Sigmoid colon (tissue), 7 donors: ENCODE data around the gene CFAP61. TPM values are rescaled to one million over a fixed set of nuclear protein-coding genes. Genes with fewer than 3 reads are reported as not detected.

Experiments
- DNase-seq: peaks from one replicate; pipeline ENCODE4 v3.0.0-alpha.2; 2019
- H3K27ac ChIP-seq, 4 donors: fragments of 200-600 bp; sonication (generic); one replicate each; pipeline ENCODE4 v1.5.1; 2016 to 2019; ENCODE audit warnings: mild to moderate bottlenecking in 1 of 4
- H3K27me3 ChIP-seq, 3 donors: fragments of 200-600 bp; sonication (generic); one replicate each; pipeline ENCODE4 v1.5.1; 2019; ENCODE audit warnings: mild to moderate bottlenecking in 1 of 3
- H3K36me3 ChIP-seq, 4 donors: fragments of 200-600 bp; sonication (generic); one replicate each; pipeline ENCODE4 v1.5.1; 2016 to 2019
- H3K4me1 ChIP-seq, 4 donors: fragments of 200-600 bp; sonication (generic); one replicate each; pipeline ENCODE4 v1.5.1; 2017 to 2019
- H3K4me3 ChIP-seq, 4 donors: fragments of 200-600 bp; sonication (generic); one replicate each; pipeline ENCODE4 v1.5.1; 2017 to 2019; ENCODE audit warnings: mild to moderate bottlenecking in 2 of 4, moderate library complexity in 1 of 4
- H3K9me3 ChIP-seq, 4 donors: fragments of 200-600 bp in 3 of 4; sonication (generic) in 3 of 4; one replicate each; pipeline versions ENCODE4 v1.5.1 to v1.6.1; 2013 to 2019
- CTCF ChIP-seq, 4 experiments: fragments of 450-650 bp in 3 of 4; fragments of 200-600 bp in 1 of 4; IDR thresholded peaks; one replicate each; pipeline ENCODE4 v1.5.1; 2016 to 2019; ENCODE audit warnings: antibody characterized with exemption in 4 of 4, mild to moderate bottlenecking in 3 of 4, moderate library complexity in 2 of 4
- EP300 ChIP-seq, 4 donors: sonication (generic); formaldehyde crosslinking; IDR thresholded peaks; one replicate each; pipeline ENCODE4 v1.6.1; 2017; ENCODE audit warnings: antibody characterized with exemption in 4 of 4
- POLR2A ChIP-seq, 2 donors: fragments of 450-650 bp; IDR thresholded peaks; one replicate each; pipeline ENCODE4 v1.6.1; 2016; ENCODE audit warnings: antibody characterized with exemption in 2 of 2, mild to moderate bottlenecking in 2 of 2, moderate library complexity in 2 of 2
- POLR2AphosphoS5 ChIP-seq, 4 donors: sonication (generic); formaldehyde crosslinking; IDR thresholded peaks; one replicate each; pipeline ENCODE4 v1.6.1; 2017; ENCODE audit warnings: antibody characterized with exemption in 4 of 4
- WGBS, 2 donors: extraction: QIAGEN DNeasy Blood & Tissue Kit; methylation state at CpG; one replicate each; pipeline ENCODE4 v1.1.7; 2013; 5-methylcytosine and 5-hydroxymethylcytosine counted together
- intact Hi-C: fragments of 100-400 bp; cut with DNase I; formaldehyde crosslinking; loops from one replicate; pipeline ENCODE4 v1.15.1; 2023
- polyA plus RNA-seq, 3 donors: library from polyadenylated mRNA; stranded (reverse); fragments of 200-250 nt; gene quantifications; one replicate each; pipeline ENCODE4 v1.2.3, GENCODE V29; 2013
- total RNA-seq, 4 donors: library from RNA; depleted of rRNA; stranded (reverse); fragments of >200 nt; gene quantifications; one replicate each; pipeline ENCODE4 v1.1.0, GENCODE V29; 2016
- donor health status: healthy with polysubstance abuse.
- donor health status: Bipolar disorder and iron deficiency.
- donor health status: healthy.

Gene CFAP61
- total and polyA plus RNA-seq, 7 donors, result 0.15 to 2.0 (median 0.44) TPM; not detected in 3

- H3K4me3 ChIP-seq, result no peak overlapping the region
- H3K36me3 ChIP-seq, result no peaks in the 10 kb centered on the region
- TF ChIP-seq EP300 (IDR thresholded peaks at IDR 0.05), result no peak
- TF ChIP-seq POLR2AphosphoS5 (IDR thresholded peaks at IDR 0.05), result no peak
- no peak for TF ChIP-seq POLR2A (IDR thresholded peaks at IDR 0.05)
- no peak for TF ChIP-seq CTCF (IDR thresholded peaks at IDR 0.05)
- 79 to 82% methylated on average over 8 of the region's 8 CpGs for WGBS, 2 donors
- DNase-seq, result no peak
- H3K27me3 ChIP-seq, result peaks cover 0 to 15% (median 0%) of the 10 kb centered on the region in 3 donors
- no peak overlapping the region for H3K27ac ChIP-seq
- no peaks in the 10 kb centered on the region for H3K9me3 ChIP-seq
- no peaks in the 10 kb centered on the region for H3K4me1 ChIP-seq
- intact Hi-C loops, result no loop called here
These were observed 150.4 kb downstream of the CFAP61 start for GRCh38 chr20:20202768-20203167.

- WGBS, 2 donors, result 86 to 89% methylated on average over 2 of the region's 2 CpGs
- H3K4me3 ChIP-seq, result no peak overlapping the region
- DNase-seq, result no peak
- intact Hi-C loops, result no loop called here
- no peaks in the 10 kb centered on the region for H3K4me1 ChIP-seq
- H3K9me3 ChIP-seq, result no peaks in the 10 kb centered on the region
- TF ChIP-seq POLR2AphosphoS5 (IDR thresholded peaks at IDR 0.05), result no peak
- no peak for TF ChIP-seq EP300 (IDR thresholded peaks at IDR 0.05)
- no peak for TF ChIP-seq CTCF (IDR thresholded peaks at IDR 0.05)
- no peak for TF ChIP-seq POLR2A (IDR thresholded peaks at IDR 0.05)
- H3K36me3 ChIP-seq, result no peaks in the 10 kb centered on the region
- H3K27me3 ChIP-seq, result peaks cover 0 to 15% (median 0%) of the 10 kb centered on the region in 3 donors
- no peak overlapping the region for H3K27ac ChIP-seq
These were observed 151.5 kb downstream of the CFAP61 start for GRCh38 chr20:20203784-20204183.

GRCh38 chr20:20204256-20204655 is 151.9 kb downstream of the CFAP61 start:
- TF ChIP-seq CTCF (IDR thresholded peaks at IDR 0.05) (no peak), POLR2A (IDR thresholded peaks at IDR 0.05) (no peak), POLR2AphosphoS5 (IDR thresholded peaks at IDR 0.05) (no peak), EP300 (IDR thresholded peaks at IDR 0.05) (no peak)

GRCh38 chr20:20205141-20205861 is 153.0 kb downstream of the CFAP61 start:
- intact Hi-C loops, result no loop called here
- no peak for DNase-seq
- TF ChIP-seq EP300 (IDR thresholded peaks at IDR 0.05), result no peak
- TF ChIP-seq POLR2AphosphoS5 (IDR thresholded peaks at IDR 0.05), result no peak

More at GRCh38 chr20:20204256-20204655, 151.9 kb downstream of the CFAP61 start:
- no peaks in the 10 kb centered on the region for H3K9me3 ChIP-seq
- intact Hi-C loops, result no loop called here
- H3K27me3 ChIP-seq, result peaks cover 0 to 15% (median 0%) of the 10 kb centered on the region in 3 donors
- no peak overlapping the region for H3K27ac ChIP-seq
- H3K4me3 ChIP-seq, result no peak overlapping the region
- 61 to 85% methylated on average over 2 of the region's 2 CpGs for WGBS, 2 donors
- no peak for DNase-seq
- H3K4me1 ChIP-seq, result no peaks in the 10 kb centered on the region
- H3K36me3 ChIP-seq, result no peaks in the 10 kb centered on the region

GRCh38 chr20:20205862-20206236 is 153.5 kb downstream of the CFAP61 start:
- TF ChIP-seq POLR2A (IDR thresholded peaks at IDR 0.05) (no peak), CTCF (IDR thresholded peaks at IDR 0.05) (no peak), POLR2AphosphoS5 (IDR thresholded peaks at IDR 0.05) (no peak), EP300 (IDR thresholded peaks at IDR 0.05) (no peak)
- intact Hi-C loops, result no loop called here
- no peaks in the 10 kb centered on the region for H3K9me3 ChIP-seq
- peaks cover 0 to 15% (median 0%) of the 10 kb centered on the region in 3 donors for H3K27me3 ChIP-seq
- DNase-seq, result no peak
- H3K4me1 ChIP-seq, result no peaks in the 10 kb centered on the region
- 74 to 87% methylated on average over 1 of the region's 1 CpG for WGBS, 2 donors
- H3K27ac ChIP-seq, result no peak overlapping the region
- H3K4me3 ChIP-seq, result no peak overlapping the region
- no peaks in the 10 kb centered on the region for H3K36me3 ChIP-seq

More at GRCh38 chr20:20205141-20205861, 153.0 kb downstream of the CFAP61 start:
- Histone ChIP-seq H3K9me3 (no peaks in the 10 kb centered on the region), H3K36me3 (no peaks in the 10 kb centered on the region), H3K27me3 (peaks cover 0 to 15% (median 0%) of the 10 kb centered on the region in 3 donors), H3K27ac (no peak overlapping the region), H3K4me1 (no peaks in the 10 kb centered on the region), H3K4me3 (no peak overlapping the region)
- WGBS, 2 donors, result 66 to 76% methylated on average over 2 of the region's 2 CpGs
